ENCODE results near the gene WIZ. TPM values are rescaled to one million over a fixed set of nuclear protein-coding genes. Genes with fewer than 3 reads are reported as not detected.

Gene WIZ
- total RNA-seq, 1 experiment from 2014 or later: 24.3 TPM

- no peak overlapping the region for H3K4me3 ChIP-seq
- no peaks in the 10 kb centered on the region for H3K27me3 ChIP-seq
- DNase-seq: peak; percentile 35
- no peaks in the 10 kb centered on the region for H3K9me3 ChIP-seq
- no peaks in the 10 kb centered on the region for H3K36me3 ChIP-seq
Measured at GRCh38 chr19:15439078-15439799, 10.5 kb downstream of the WIZ start.

- DNase-seq: no peak
- no peak overlapping the region for H3K4me3 ChIP-seq
- H3K36me3 ChIP-seq: no peaks in the 10 kb centered on the region
- no peaks in the 10 kb centered on the region for H3K27me3 ChIP-seq
- no peaks in the 10 kb centered on the region for H3K9me3 ChIP-seq
Measured at GRCh38 chr19:15438577-15438976, 11.2 kb downstream of the WIZ start.

GRCh38 chr19:15438124-15438496, 11.6 kb downstream of the WIZ start:
- no peak overlapping the region for H3K4me3 ChIP-seq
- no peaks in the 10 kb centered on the region for H3K27me3 ChIP-seq
- no peaks in the 10 kb centered on the region for H3K36me3 ChIP-seq
- DNase-seq: no peak
- H3K9me3 ChIP-seq: no peaks in the 10 kb centered on the region

- H3K36me3 ChIP-seq: no peaks in the 10 kb centered on the region
- no peaks in the 10 kb centered on the region for H3K9me3 ChIP-seq
- DNase-seq: peak; percentile 51
- H3K27me3 ChIP-seq: no peaks in the 10 kb centered on the region
- no peak overlapping the region for H3K4me3 ChIP-seq
Measured at GRCh38 chr19:15437355-15438123, 12.2 kb downstream of the WIZ start.

- Histone ChIP-seq H3K9me3 (no peaks in the 10 kb centered on the region), H3K36me3 (peaks cover 4% of the 10 kb centered on the region), H3K4me3 (no peak overlapping the region), H3K27me3 (no peaks in the 10 kb centered on the region)
- DNase-seq: no peak
Measured at GRCh38 chr19:15436826-15437110, 13.0 kb downstream of the WIZ start.

DNA sequence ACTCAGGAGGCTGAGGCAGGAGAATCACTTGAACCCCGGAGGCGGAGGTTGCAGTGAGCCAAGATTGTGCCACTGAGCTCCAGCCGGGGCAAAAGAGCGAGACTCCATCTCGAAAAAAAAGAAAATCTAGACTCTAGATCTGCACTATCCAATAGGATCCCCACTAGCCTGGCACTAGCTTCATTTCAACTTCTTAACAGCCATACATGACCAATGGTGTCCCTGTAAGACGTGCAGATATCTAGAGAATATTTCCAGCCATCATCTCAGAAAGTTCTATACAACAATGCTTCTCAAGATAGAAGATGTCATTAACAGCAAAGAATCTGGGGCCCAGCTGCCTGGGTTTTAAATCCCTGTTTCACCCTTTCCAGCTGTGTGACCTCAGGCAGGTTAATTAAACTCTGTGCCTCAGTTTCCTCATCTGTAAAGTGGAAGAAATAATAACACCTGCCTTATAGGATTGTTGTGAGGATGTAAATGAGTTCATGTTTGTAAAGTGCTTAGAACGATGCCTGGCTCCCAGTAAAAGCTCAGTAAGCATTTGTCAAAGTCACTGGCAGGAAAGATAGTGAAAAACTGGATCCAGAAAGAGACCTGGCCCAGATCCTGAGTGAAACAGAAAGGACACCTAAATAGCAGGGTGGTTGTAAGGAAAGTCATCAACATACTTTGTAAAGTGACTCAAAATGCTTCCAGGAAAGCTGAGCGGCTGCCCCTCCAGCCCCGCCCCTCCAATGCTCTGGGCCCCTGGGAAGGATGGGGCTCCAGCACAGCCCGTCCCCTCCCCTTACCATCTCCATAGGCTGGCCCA, 13.5 kb downstream of the WIZ start:
- no peak for DNase-seq
- H3K27me3 ChIP-seq: no peaks in the 10 kb centered on the region
- H3K4me3 ChIP-seq: no peak overlapping the region
- H3K36me3 ChIP-seq: peaks cover 9% of the 10 kb centered on the region
- no peaks in the 10 kb centered on the region for H3K9me3 ChIP-seq

GRCh38 chr19:15433519-15434069, 16.2 kb downstream of the WIZ start:
- Histone ChIP-seq H3K36me3 (peaks cover 35% of the 10 kb centered on the region), H3K27me3 (no peaks in the 10 kb centered on the region), H3K9me3 (no peaks in the 10 kb centered on the region), H3K4me3 (peak overlapping the region; percentile 55)
- DNase-seq: no peak

DNA sequence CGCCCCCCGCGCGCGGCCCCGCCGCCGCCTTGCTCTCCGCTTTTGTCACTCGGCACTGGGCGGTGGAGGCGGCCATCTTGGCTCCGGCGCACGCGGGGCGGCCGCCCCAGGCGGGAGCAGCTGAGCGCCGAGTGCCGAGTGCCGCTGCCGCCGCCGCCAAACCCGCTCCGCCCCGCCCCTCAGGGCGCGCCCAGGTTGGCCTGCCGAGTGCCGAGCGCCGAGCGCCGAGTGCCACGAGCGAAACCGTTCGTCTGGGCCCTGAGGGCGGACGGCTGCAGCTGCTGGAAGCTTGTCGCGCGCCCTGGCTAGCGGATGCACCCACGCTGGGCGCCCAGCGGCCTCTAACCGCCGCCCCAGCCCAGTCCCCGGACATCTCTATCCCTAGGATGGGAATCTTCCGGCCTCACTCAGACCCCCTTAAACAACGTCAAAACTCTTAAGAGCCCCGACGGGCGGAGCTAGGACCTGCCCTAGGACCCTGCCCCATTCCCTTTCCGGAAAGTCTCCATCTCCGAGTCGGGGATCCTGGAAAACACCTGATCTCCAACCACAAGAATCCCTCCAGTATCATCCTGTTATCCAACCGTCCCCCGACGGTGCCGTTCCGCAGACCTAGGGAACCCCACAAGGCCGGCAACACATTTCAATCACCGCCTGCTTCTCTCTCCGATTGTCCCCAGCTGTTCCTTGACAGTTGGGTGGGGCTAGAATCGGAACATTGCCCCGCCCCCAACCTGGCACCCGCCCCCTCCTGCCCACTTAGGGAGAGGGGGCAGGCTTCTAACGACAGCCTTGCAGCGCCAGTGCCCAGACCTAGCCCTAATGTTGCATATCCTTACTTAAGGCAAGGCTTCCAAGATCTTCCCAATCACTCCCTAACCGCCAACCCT, 16.9 kb downstream of the WIZ start:
- H3K27me3 ChIP-seq: no peaks in the 10 kb centered on the region
- peak overlapping the region; percentile 55 for H3K4me3 ChIP-seq
- no peaks in the 10 kb centered on the region for H3K9me3 ChIP-seq
- H3K36me3 ChIP-seq: peaks cover 42% of the 10 kb centered on the region
- DNase-seq: peak; percentile 99

- Histone ChIP-seq H3K27me3 (no peaks in the 10 kb centered on the region), H3K36me3 (peaks cover 50% of the 10 kb centered on the region), H3K4me3 (peak overlapping the region; percentile 100), H3K9me3 (no peaks in the 10 kb centered on the region)
- peak; percentile 42 for DNase-seq
Measured at GRCh38 chr19:15432018-15432494, 17.7 kb downstream of the WIZ start.

DNA sequence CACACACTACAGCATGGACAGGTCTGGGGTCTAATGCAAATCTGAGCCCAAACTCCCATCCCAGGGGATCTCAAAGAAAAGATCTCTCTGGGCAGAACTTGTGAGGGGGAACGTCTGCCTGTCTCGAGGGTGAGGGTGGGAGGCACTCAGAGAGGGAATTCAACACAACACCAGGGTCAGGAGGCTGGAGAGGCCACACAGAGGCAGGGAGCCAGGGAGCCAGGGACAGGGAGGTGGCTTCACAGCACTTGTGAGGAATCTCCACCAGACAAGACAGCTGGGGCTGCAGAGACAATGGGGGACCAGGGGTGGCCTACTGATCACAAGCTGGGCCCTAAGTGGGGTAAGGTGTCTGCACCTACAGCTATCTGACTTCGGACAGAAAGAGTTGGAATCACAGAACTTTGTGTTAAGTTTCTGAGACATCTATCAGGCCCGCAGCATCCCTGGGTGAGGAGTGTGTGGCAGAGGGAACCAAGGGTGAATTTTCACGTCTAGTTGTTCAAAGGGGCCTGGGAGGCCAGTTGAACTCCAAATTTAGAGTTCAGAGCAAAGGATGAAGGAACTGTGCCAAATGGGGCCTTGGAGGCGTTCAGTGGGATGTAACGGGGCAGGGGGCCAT, 18.2 kb downstream of the WIZ start:
- peak overlapping the region; percentile 100 for H3K4me3 ChIP-seq
- peaks cover 55% of the 10 kb centered on the region for H3K36me3 ChIP-seq
- no peaks in the 10 kb centered on the region for H3K27me3 ChIP-seq
- DNase-seq: no peak
- H3K9me3 ChIP-seq: no peaks in the 10 kb centered on the region

GRCh38 chr19:15430526-15431120, 19.1 kb downstream of the WIZ start:
- Histone ChIP-seq H3K9me3 (no peaks in the 10 kb centered on the region), H3K36me3 (peaks cover 63% of the 10 kb centered on the region), H3K27me3 (no peaks in the 10 kb centered on the region), H3K4me3 (peak overlapping the region; percentile 100)
- DNase-seq: no peak

- DNase-seq: no peak
- H3K4me3 ChIP-seq: no peak overlapping the region
- H3K36me3 ChIP-seq: peaks cover 69% of the 10 kb centered on the region
- no peaks in the 10 kb centered on the region for H3K9me3 ChIP-seq
- no peaks in the 10 kb centered on the region for H3K27me3 ChIP-seq
Measured at GRCh38 chr19:15429825-15430467, 19.8 kb downstream of the WIZ start.

GRCh38 chr19:15428956-15429824, 20.6 kb downstream of the WIZ start:
- DNase-seq: no peak
- H3K4me3 ChIP-seq: no peak overlapping the region
- peaks cover 75% of the 10 kb centered on the region for H3K36me3 ChIP-seq
- H3K27me3 ChIP-seq: no peaks in the 10 kb centered on the region
- H3K9me3 ChIP-seq: no peaks in the 10 kb centered on the region; the same call in 1 of the 2 replicates

DNA sequence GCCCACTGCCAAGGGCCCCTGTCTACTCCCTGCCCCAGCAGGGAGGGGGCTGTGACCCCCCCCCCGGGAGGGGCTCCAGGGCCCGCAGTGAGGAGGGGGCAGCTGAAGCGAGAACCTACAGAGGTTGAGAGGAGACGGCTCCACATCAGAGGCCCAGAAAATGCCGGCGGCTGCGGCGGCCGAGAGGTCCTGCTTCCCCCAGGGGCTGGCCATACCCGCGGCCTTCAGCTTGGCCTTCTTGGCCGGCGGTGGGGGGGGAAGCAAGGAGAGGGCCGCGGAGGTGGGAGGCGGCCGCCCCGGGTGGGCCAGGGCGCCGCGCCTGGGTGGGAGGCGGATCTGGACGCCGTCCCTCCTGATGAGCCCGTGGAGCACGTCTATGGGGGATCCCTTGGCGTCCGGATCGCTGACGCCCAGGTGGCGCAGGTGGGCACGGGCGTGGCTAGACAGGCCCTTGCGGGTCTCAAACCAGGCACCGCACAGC, 21.7 kb downstream of the WIZ start:
- DNase-seq: no peak
- peaks cover 86% of the 10 kb centered on the region for H3K36me3 ChIP-seq
- H3K4me3 ChIP-seq: no peak overlapping the region
- no peaks in the 10 kb centered on the region for H3K27me3 ChIP-seq
- peaks cover 10% of the 10 kb centered on the region for H3K9me3 ChIP-seq

Measured in MG63 (cell line).